ENCODE data around the gene HPN.
"Not testable (repeated sequence)": the region's sequence is repeated elsewhere in the genome, so short reads cannot be mapped to it uniquely, and the experiment has no call there.

The HPN gene

GRCh38 chr19:35026418-35026817, 15.1 kb upstream of the HPN start:
- no peak overlapping the region for H3K9ac ChIP-seq (ENCODE audit: low read depth, low read length)
- H3K4me2 ChIP-seq (ENCODE audit: insufficient read depth, low read length) = no peak overlapping the region
- ATAC-seq (ENCODE audit: insufficient read depth, low read depth) = no peak
- no peak overlapping the region for H3K4me3 ChIP-seq (ENCODE audit: low read depth in 1 of 2, low read length in 2 of 2)
- DNase-seq = no peak
- peaks cover 7% of the 10 kb centered on the region; the same call in 1 of the 2 replicates for H3K4me1 ChIP-seq (ENCODE audit: insufficient read depth, low read length)
- no peaks in the 10 kb centered on the region for H3K9me3 ChIP-seq (ENCODE audit: insufficient read depth, low read length, severe bottlenecking)
- H3K36me3 ChIP-seq (ENCODE audit: insufficient read depth, low read length) = peaks cover 70% of the 10 kb centered on the region
- peaks cover 29% of the 10 kb centered on the region for H4K20me1 ChIP-seq (ENCODE audit: insufficient read depth, low read length)
- H3K27ac ChIP-seq (ENCODE audit: low read length) = no peak overlapping the region
- peaks cover 13% of the 10 kb centered on the region for H3K27me3 ChIP-seq (ENCODE audit: insufficient read depth, low read length, poor library complexity)
- TF ChIP-seq CTCF (IDR thresholded peaks at IDR 0.05; ENCODE audit: borderline replicate concordance, extremely low read depth, low read length, poor library complexity, severe bottlenecking) (no peak), EZH2 (IDR thresholded peaks at IDR 0.05; ENCODE audit: borderline replicate concordance, low read depth, low read length, severe bottlenecking) (no peak)
- no peaks in the 10 kb centered on the region for H3K79me2 ChIP-seq (ENCODE audit: insufficient read depth, low read length)
- H2AFZ ChIP-seq (ENCODE audit: low read depth, low read length) = no peak overlapping the region

- Histone ChIP-seq H3K4me1 (ENCODE audit: insufficient read depth, low read length) (peaks cover 7% of the 10 kb centered on the region; the same call in 1 of the 2 replicates), H4K20me1 (ENCODE audit: insufficient read depth, low read length) (peaks cover 29% of the 10 kb centered on the region), H3K79me2 (ENCODE audit: insufficient read depth, low read length) (no peaks in the 10 kb centered on the region), H3K36me3 (ENCODE audit: insufficient read depth, low read length) (peaks cover 64% of the 10 kb centered on the region), H3K4me2 (ENCODE audit: insufficient read depth, low read length) (no peak overlapping the region), H3K9me3 (ENCODE audit: insufficient read depth, low read length, severe bottlenecking) (no peaks in the 10 kb centered on the region), H3K27me3 (ENCODE audit: insufficient read depth, low read length, poor library complexity) (peaks cover 16% of the 10 kb centered on the region), H3K9ac (ENCODE audit: low read depth, low read length) (no peak overlapping the region), H3K4me3 (ENCODE audit: low read depth in 1 of 2, low read length in 2 of 2) (no peak overlapping the region), H3K27ac (ENCODE audit: low read length) (no peak overlapping the region), H2AFZ (ENCODE audit: low read depth, low read length) (no peak overlapping the region)
- ATAC-seq (ENCODE audit: insufficient read depth, low read depth) (no peak), DNase-seq (no peak)
- TF ChIP-seq EZH2 (IDR thresholded peaks at IDR 0.05; ENCODE audit: borderline replicate concordance, low read depth, low read length, severe bottlenecking) (no peak), CTCF (IDR thresholded peaks at IDR 0.05; ENCODE audit: borderline replicate concordance, extremely low read depth, low read length, poor library complexity, severe bottlenecking) (no peak)
Measured at GRCh38 chr19:35027009-35027408, 14.5 kb upstream of the HPN start.

- DNase-seq (no peak), ATAC-seq (ENCODE audit: insufficient read depth, low read depth) (no peak)
- Histone ChIP-seq H3K4me2 (ENCODE audit: insufficient read depth, low read length) (no peak overlapping the region), H3K27me3 (ENCODE audit: insufficient read depth, low read length, poor library complexity) (peaks cover 16% of the 10 kb centered on the region), H3K27ac (ENCODE audit: low read length) (no peak overlapping the region), H2AFZ (ENCODE audit: low read depth, low read length) (no peak overlapping the region), H3K4me3 (ENCODE audit: low read depth in 1 of 2, low read length in 2 of 2) (no peak overlapping the region), H3K9ac (ENCODE audit: low read depth, low read length) (no peak overlapping the region), H3K79me2 (ENCODE audit: insufficient read depth, low read length) (no peaks in the 10 kb centered on the region), H4K20me1 (ENCODE audit: insufficient read depth, low read length) (peaks cover 34% of the 10 kb centered on the region), H3K9me3 (ENCODE audit: insufficient read depth, low read length, severe bottlenecking) (no peaks in the 10 kb centered on the region), H3K4me1 (ENCODE audit: insufficient read depth, low read length) (peaks cover 7% of the 10 kb centered on the region; the same call in 1 of the 2 replicates), H3K36me3 (ENCODE audit: insufficient read depth, low read length) (peaks cover 54% of the 10 kb centered on the region)
- TF ChIP-seq EZH2 (IDR thresholded peaks at IDR 0.05; ENCODE audit: borderline replicate concordance, low read depth, low read length, severe bottlenecking) (no peak), CTCF (IDR thresholded peaks at IDR 0.05; ENCODE audit: borderline replicate concordance, extremely low read depth, low read length, poor library complexity, severe bottlenecking) (no peak)
Measured at GRCh38 chr19:35027851-35028599, 13.5 kb upstream of the HPN start.

GRCh38 chr19:35028600-35028885, 13.0 kb upstream of the HPN start:
- H3K9me3 ChIP-seq (ENCODE audit: insufficient read depth, low read length, severe bottlenecking); H3K4me1 ChIP-seq (ENCODE audit: insufficient read depth, low read length); H3K27ac ChIP-seq (ENCODE audit: low read length); DNase-seq; H2AFZ ChIP-seq (ENCODE audit: low read depth, low read length); H3K4me3 ChIP-seq (ENCODE audit: low read depth in 1 of 2, low read length in 2 of 2); H3K4me2 ChIP-seq (ENCODE audit: insufficient read depth, low read length); ATAC-seq (ENCODE audit: insufficient read depth, low read depth); H3K79me2 ChIP-seq (ENCODE audit: insufficient read depth, low read length); H3K9ac ChIP-seq (ENCODE audit: low read depth, low read length): not testable (repeated sequence)
- peaks cover 31% of the 10 kb centered on the region for H4K20me1 ChIP-seq (ENCODE audit: insufficient read depth, low read length)
- H3K27me3 ChIP-seq (ENCODE audit: insufficient read depth, low read length, poor library complexity) = peaks cover 16% of the 10 kb centered on the region
- peaks cover 49% of the 10 kb centered on the region for H3K36me3 ChIP-seq (ENCODE audit: insufficient read depth, low read length)

- Histone ChIP-seq H3K36me3 (ENCODE audit: insufficient read depth, low read length) (peaks cover 41% of the 10 kb centered on the region), H3K4me2 (ENCODE audit: insufficient read depth, low read length) (peak overlapping the region; percentile 61; the same call in 1 of the 2 replicates), H4K20me1 (ENCODE audit: insufficient read depth, low read length) (peaks cover 30% of the 10 kb centered on the region), H3K27me3 (ENCODE audit: insufficient read depth, low read length, poor library complexity) (peaks cover 16% of the 10 kb centered on the region)
- H3K4me1 ChIP-seq (ENCODE audit: insufficient read depth, low read length); H2AFZ ChIP-seq (ENCODE audit: low read depth, low read length); H3K27ac ChIP-seq (ENCODE audit: low read length); ATAC-seq (ENCODE audit: insufficient read depth, low read depth); H3K4me3 ChIP-seq (ENCODE audit: low read depth in 1 of 2, low read length in 2 of 2); DNase-seq; H3K79me2 ChIP-seq (ENCODE audit: insufficient read depth, low read length); H3K9me3 ChIP-seq (ENCODE audit: insufficient read depth, low read length, severe bottlenecking); H3K9ac ChIP-seq (ENCODE audit: low read depth, low read length): not testable (repeated sequence)
Measured at GRCh38 chr19:35029275-35029736, 12.2 kb upstream of the HPN start.

Data from DND-41 (cell line).